GM12878 (cell line): ENCODE results near the gene HNRNPA1. TPM values are rescaled to one million over a fixed set of nuclear protein-coding genes. Genes with fewer than 3 reads are reported as not detected.

Experiments used
- BHLHE40 ChIP-seq, 2 experiments: fragments of 450-650 bp in 1 of 2; IDR thresholded peaks; 2 replicates each; pipeline ENCODE4 v1.6.1; 2011 to 2017; ENCODE audit warnings: low read depth in 2 of 2, borderline replicate concordance in 1 of 2, improper control_type of control experiment in 1 of 2, low read length in 1 of 2, mild to moderate bottlenecking in 1 of 2
- BMI1 ChIP-seq: fragments of 450-650 bp; IDR thresholded peaks from 2 replicates; pipeline ENCODE4 v1.6.1; 2016; ENCODE audit warnings: mild to moderate bottlenecking, moderate library complexity, borderline replicate concordance
- HCFC1 ChIP-seq: fragments of 150-350 bp; IDR thresholded peaks from 2 replicates; pipeline ENCODE4 v1.6.1; 2014; ENCODE audit warnings: low read length
- IKZF1 ChIP-seq: fragments of 450-650 bp; conservative IDR thresholded peaks from 2 replicates; pipeline ENCODE4 v1.6.1; 2017; ENCODE audit warnings: antibody characterized with exemption, mild to moderate bottlenecking
- IKZF2 ChIP-seq, 2 experiments: fragments of 450-650 bp; IDR thresholded peaks; 2 replicates each; pipeline ENCODE4 v1.6.1; 2017; ENCODE audit warnings: mild to moderate bottlenecking in 2 of 2, moderate library complexity in 2 of 2
- KDM1A ChIP-seq: fragments of 200-600 bp; sonication (generic); IDR thresholded peaks from 2 replicates; pipeline ENCODE4 v1.6.1; 2016; ENCODE audit warnings: borderline replicate concordance
- MXI1 ChIP-seq: fragments of 150-350 bp; IDR thresholded peaks from 2 replicates; pipeline ENCODE4 v1.6.1; 2011; ENCODE audit warnings: low read depth, mild to moderate bottlenecking, inconsistent platforms, low read length, improper control_type of control experiment
- RCOR1 ChIP-seq: conservative IDR thresholded peaks from 2 replicates; pipeline ENCODE4 v1.6.1; 2012; ENCODE audit warnings: low read depth, low read length, improper control_type of control experiment
- RELB ChIP-seq: fragments of 450-650 bp; IDR thresholded peaks from 2 replicates; pipeline ENCODE4 v1.6.1; 2017; ENCODE audit warnings: low read depth, mild to moderate bottlenecking, moderate library complexity
- SPI1 ChIP-seq: IDR thresholded peaks from 2 replicates; pipeline ENCODE4 v1.6.1; 2011; ENCODE audit warnings: low read depth, mild to moderate bottlenecking, low read length, moderate library complexity, borderline replicate concordance; ENCODE audit not compliant: insufficient read depth
- SREBF1 ChIP-seq: IDR thresholded peaks from 2 replicates; pipeline ENCODE4 v1.6.1; 2012; ENCODE audit warnings: mild to moderate bottlenecking, low read length
- STAT3 ChIP-seq: IDR thresholded peaks from 2 replicates; pipeline ENCODE4 v1.6.1; 2011; ENCODE audit warnings: low read depth, low read length, improper control_type of control experiment
- YBX1 ChIP-seq: fragments of 450-650 bp; IDR thresholded peaks from 2 replicates; pipeline ENCODE4 v1.6.1; 2016; ENCODE audit warnings: antibody characterized with exemption
- ZNF687 ChIP-seq: fragments of 450-650 bp; IDR thresholded peaks from 2 replicates; pipeline ENCODE4 v1.6.1; 2017; ENCODE audit warnings: mild to moderate bottlenecking, moderate library complexity
- polyA plus RNA-seq, 11 experiments: library from polyadenylated mRNA; depleted of rRNA in 4 of 11; unstranded in 6 of 11; stranded (reverse) in 5 of 11; fragments of >200 nt; fragmentation: Nextera tagmentation in 4 of 11; fragmentation: Illumina TruSeq in 1 of 11; extraction: Ambion mirVana in 4 of 11; extraction: Trizol in 1 of 11; gene quantifications; 1 replicate in 1 of 11; 2 replicates in 10 of 11; pipeline versions ENCODE4 v1.2.1 to v1.2.3, GENCODE V29; 2011 to 2016; ENCODE audit warnings: inconsistent platforms in 2 of 11, missing spikeins in 2 of 11, low read depth in 1 of 11
- total RNA-seq, 4 experiments: library from RNA; depleted of rRNA in 3 of 4; stranded (reverse); fragments of >200 nt in 3 of 4; fragmentation: Illumina TruSeq in 1 of 4; extraction: Trizol in 1 of 4; gene quantifications; 2 replicates each; pipeline versions ENCODE4 v1.2.1 to v1.2.3, GENCODE V29; 2013 to 2021
- TF ChIP-seq, protein P1 (sequence below): fragments of 150-350 bp; IDR thresholded peaks from 2 replicates; pipeline ENCODE4 v1.6.1; 2014; ENCODE audit warnings: mild to moderate bottlenecking, low read depth, low read length
- TF ChIP-seq, protein P2 (sequence below): IDR thresholded peaks from 2 replicates; pipeline ENCODE4 v1.6.1; 2012; ENCODE audit warnings: improper control_type of control experiment, low read depth, low read length; ENCODE audit not compliant: insufficient replicate concordance

Gene HNRNPA1
- total and polyA plus RNA-seq, 10 of the 15 experiments (the other 5 are each of a cell fraction or from before 2014, with no cell fraction given): 630 to 2,342 (median 1,407) TPM

GRCh38 chr12:54259194-54260011 lies 21.1 kb upstream of the HNRNPA1 start (continued):
- TF ChIP-seq RELB: peak; percentile 49; the same call in 1 of the 2 replicates
- no peak for TF ChIP-seq KDM1A
- TF ChIP-seq SREBF1: no peak
- no peak for TF ChIP-seq STAT3
- TF ChIP-seq HCFC1: no peak
- peak in 1 of 2 experiments; percentile 61 for TF ChIP-seq IKZF2 (IDR thresholded peaks at IDR 0.05)
- TF ChIP-seq BMI1: peak; percentile 99
- TF ChIP-seq, protein P1, sequence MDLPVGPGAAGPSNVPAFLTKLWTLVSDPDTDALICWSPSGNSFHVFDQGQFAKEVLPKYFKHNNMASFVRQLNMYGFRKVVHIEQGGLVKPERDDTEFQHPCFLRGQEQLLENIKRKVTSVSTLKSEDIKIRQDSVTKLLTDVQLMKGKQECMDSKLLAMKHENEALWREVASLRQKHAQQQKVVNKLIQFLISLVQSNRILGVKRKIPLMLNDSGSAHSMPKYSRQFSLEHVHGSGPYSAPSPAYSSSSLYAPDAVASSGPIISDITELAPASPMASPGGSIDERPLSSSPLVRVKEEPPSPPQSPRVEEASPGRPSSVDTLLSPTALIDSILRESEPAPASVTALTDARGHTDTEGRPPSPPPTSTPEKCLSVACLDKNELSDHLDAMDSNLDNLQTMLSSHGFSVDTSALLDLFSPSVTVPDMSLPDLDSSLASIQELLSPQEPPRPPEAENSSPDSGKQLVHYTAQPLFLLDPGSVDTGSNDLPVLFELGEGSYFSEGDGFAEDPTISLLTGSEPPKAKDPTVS: no peak
- TF ChIP-seq RCOR1: 0 out of 2 replicates have a peak, but pooled peaks have one; percentile 43
- TF ChIP-seq IKZF1: peak; percentile 72
- TF ChIP-seq MXI1: peak; percentile 89
- TF ChIP-seq ZNF687: no peak
- TF ChIP-seq YBX1: no peak
- TF ChIP-seq, protein P2, sequence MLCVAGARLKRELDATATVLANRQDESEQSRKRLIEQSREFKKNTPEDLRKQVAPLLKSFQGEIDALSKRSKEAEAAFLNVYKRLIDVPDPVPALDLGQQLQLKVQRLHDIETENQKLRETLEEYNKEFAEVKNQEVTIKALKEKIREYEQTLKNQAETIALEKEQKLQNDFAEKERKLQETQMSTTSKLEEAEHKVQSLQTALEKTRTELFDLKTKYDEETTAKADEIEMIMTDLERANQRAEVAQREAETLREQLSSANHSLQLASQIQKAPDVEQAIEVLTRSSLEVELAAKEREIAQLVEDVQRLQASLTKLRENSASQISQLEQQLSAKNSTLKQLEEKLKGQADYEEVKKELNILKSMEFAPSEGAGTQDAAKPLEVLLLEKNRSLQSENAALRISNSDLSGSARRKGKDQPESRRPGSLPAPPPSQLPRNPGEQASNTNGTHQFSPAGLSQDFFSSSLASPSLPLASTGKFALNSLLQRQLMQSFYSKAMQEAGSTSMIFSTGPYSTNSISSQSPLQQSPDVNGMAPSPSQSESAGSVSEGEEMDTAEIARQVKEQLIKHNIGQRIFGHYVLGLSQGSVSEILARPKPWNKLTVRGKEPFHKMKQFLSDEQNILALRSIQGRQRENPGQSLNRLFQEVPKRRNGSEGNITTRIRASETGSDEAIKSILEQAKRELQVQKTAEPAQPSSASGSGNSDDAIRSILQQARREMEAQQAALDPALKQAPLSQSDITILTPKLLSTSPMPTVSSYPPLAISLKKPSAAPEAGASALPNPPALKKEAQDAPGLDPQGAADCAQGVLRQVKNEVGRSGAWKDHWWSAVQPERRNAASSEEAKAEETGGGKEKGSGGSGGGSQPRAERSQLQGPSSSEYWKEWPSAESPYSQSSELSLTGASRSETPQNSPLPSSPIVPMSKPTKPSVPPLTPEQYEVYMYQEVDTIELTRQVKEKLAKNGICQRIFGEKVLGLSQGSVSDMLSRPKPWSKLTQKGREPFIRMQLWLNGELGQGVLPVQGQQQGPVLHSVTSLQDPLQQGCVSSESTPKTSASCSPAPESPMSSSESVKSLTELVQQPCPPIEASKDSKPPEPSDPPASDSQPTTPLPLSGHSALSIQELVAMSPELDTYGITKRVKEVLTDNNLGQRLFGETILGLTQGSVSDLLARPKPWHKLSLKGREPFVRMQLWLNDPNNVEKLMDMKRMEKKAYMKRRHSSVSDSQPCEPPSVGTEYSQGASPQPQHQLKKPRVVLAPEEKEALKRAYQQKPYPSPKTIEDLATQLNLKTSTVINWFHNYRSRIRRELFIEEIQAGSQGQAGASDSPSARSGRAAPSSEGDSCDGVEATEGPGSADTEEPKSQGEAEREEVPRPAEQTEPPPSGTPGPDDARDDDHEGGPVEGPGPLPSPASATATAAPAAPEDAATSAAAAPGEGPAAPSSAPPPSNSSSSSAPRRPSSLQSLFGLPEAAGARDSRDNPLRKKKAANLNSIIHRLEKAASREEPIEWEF: peak; percentile 36
- no peak for TF ChIP-seq SPI1
- peak; percentile 23 to 24; a peak in 1 of 4 replicates for TF ChIP-seq BHLHE40 (IDR thresholded peaks at IDR 0.05; ENCODE audit: borderline replicate concordance in 1 of 2, low read depth in 2 of 2, low read length in 1 of 2)
